NOMO-1 treated with dmso at 0.1 percent for 144 hours (cell line): ENCODE data around the gene BEST1.
"Not testable (repeated sequence)": the region's sequence is repeated elsewhere in the genome, so short reads cannot be mapped to it uniquely, and the experiment has no call there.

ENCODE experiments used
- DNase-seq: peaks from one replicate; lab custom pipeline; 2025; ENCODE audit not compliant: unreplicated experiment; lab: John Stamatoyannopoulos, UW

The BEST1 gene

GRCh38 chr11:61963282-61964057, 13.3 kb downstream of the BEST1 start:
- peak; percentile 70 for DNase-seq

DNA sequence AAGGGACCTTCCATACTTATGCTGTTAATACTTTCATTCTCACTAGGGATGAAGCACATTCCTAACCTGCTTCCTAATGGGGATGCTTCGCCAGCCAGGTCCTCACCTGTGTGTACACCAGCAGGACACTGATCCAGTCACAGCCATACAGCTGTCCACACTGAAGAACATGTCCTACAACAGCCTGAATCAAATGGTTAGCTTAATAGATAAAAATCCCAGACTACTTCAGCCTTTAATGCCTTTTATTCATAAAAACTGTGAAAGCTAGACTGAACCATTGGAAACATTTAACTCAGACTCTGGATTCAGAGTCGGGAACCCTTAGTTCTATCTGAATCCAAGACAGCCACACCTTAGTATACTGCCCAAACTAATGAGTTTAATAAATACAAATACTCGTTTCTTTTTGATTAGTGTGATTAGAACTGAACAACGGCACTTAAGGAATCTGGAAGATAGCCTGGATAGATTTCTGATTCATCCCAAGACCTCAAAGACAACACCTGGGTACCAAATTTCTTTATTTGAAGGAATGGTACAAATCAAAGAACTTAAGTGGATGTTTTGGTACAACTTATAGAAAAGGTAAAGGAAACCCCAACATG, 14.0 kb downstream of the BEST1 start:
- DNase-seq, result no peak

- not testable (repeated sequence) for DNase-seq
Observed at GRCh38 chr11:61964666-61965271, 14.6 kb downstream of the BEST1 start.

- DNase-seq, result no peak
Observed at GRCh38 chr11:61966734-61967115, 16.6 kb downstream of the BEST1 start.

DNA sequence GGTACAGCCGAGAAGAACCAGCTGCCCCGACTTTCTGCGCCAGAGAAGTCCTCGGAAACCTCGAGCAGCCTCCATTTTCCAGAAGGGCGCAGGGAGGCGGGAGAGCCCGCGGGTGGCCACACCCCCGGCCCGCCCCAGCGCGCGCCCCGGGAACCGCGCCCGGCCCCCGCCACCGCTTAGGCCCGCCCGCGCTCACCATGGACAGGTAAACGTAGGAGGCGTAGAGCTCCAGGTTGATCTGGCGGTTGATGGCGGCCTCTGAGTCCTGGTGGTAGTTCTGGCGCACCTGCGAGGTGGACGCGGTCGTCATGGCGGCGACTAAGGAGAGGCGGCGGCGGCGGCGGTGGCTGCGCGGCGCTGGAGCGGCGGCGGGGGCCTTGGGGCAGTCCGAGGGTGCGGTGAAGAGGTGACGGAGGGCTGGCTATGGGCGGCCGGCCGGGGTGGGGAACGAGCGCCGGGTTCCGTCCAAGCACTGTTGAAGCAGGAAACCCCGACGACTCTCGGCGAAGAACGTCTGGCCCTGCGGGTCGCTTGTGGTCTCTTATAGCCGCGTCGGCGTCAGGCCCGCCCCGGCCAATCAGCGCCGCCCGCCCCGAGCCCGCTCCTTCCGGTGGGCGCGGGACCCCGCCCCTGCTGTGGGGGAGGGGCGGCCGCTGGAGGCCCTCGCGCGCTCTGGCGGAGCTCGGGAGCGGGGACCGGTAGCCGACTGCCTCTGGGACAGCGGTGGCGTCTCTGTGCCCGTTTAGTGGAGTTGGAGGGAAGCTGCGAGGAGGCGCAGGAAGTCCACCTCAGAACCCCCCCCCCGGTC, 17.2 kb downstream of the BEST1 start, which contains the start of gene FTH1:
Gene FTH1 (minus strand): TSS at position 519 of the 808 bp plus-strand sequence. CDS start 209 bp downstream, at position 310.
- DNase-seq, result peak; percentile 85

DNA sequence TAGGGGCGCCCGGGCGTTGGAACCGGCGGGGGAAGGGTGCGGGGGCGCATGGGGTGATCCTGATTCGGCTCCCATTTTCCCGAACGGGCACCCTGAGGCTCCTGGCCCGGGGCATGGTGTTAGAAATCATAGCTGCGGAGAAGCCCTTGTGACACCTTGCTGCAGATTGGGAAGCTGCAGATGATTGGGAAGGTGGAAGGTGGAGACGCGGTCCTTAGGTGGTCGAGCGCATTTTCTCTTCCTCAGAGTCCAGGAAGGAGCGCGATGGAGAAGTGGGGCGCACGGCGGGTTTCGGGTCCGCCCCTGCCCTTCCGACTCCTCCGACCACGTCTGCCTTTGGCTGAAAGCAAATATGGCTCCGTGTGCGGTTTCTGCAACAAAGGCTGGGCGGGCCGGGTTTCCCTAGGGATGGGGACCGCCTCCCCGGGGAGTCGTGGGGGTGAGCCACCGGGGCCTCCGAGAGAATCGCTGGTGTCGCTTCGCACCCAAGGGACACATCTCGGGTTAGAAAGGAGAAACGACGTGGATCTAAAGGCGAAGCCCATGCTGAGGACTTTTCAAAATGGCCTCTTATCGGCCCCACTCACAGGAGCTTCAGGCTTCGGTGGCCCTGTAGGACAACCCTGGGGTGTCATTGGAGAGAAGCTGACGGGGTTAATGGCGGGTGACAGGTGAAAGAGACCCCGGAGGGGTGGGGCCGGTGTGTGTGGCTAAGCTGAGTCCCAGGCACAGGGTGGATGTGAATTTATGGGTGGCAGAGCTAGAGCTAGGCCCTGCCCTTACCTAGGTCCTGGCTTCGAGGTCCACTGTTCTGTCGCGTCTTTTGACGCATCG, 18.0 kb downstream of the BEST1 start:
- DNase-seq, result peak; percentile 25

- no peak for DNase-seq
Observed at GRCh38 chr11:61968758-61969390, 18.7 kb downstream of the BEST1 start.

GRCh38 chr11:61969391-61969758, 19.2 kb downstream of the BEST1 start:
- DNase-seq, result no peak

- DNase-seq, result peak; percentile 70
Observed at GRCh38 chr11:61969838-61970662, 19.9 kb downstream of the BEST1 start.

GRCh38 chr11:61971248-61972111, 21.3 kb downstream of the BEST1 start:
- peak; percentile 75 for DNase-seq

GRCh38 chr11:61972112-61972671, 22.0 kb downstream of the BEST1 start:
- DNase-seq, result no peak

DNA sequence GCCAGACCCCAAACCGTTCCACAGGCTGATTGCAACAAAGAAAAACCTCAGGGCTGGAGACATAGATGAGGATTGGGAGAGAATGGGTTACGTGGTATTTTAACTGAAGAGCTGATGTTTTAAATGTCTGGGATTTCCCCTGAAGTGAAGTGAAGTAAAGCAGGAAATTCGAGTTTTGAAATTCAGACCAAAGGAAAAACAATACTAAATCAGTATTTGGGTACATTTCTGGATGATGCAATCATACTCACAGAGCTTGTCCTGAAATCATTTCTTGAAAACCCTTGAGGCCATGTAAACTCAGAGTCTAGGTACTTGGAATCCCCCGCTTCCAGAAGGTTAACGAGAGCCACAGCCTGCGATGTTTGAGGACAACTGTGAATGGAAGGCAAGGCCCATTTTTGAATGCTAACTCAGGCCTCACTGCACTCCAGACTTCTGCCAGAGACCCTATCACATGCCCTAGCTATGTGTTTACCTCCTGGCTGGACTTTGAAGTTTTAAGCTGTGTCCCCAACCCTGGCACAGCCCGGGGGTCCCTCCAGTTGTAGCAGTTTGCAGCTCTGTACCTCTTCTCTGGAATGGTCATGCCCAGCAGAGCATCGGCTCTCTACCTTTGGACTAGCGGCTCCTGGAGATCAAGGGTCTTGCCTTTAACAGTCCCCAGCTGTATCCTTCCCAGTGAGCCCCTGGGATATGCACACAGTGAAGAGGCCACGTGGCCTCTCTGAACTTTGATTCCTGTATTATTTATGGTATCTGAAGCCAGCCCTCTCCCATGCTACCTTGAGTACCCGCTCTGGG, 22.7 kb downstream of the BEST1 start:
- DNase-seq, result no peak

DNA sequence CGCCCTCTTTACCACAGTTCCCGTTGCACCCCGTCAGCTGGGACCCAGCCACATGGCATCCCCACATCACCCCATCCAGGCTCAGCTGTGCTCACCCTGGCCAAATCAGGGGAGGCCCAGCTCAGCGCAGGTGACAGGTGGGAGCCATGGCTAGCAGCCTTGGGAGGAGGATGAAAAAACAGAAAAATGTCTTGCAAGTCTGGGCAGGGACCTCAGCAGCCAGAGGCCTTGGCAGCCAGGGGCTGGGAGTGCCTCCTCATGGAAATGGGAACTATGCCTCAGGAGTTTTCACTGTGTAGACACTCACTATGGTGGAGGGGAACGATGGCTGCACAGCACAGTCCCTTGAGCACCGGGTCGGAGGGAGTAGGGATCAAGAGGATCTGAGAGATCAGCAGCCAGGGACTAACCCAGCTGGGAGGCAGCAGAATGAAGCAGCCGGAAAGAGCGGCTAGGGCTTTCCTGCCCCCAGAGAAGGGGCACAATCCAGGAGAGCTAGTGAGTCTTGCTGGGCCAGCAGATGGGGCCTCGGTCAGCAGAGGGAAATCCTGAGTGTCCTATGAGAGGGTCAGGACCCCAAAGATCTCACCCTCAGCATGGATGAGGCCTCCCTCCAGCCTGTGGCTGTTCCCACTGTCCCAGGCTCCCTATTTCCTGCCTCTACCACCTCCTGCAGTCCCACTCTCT, 23.5 kb downstream of the BEST1 start:
- DNase-seq, result no peak

DNA sequence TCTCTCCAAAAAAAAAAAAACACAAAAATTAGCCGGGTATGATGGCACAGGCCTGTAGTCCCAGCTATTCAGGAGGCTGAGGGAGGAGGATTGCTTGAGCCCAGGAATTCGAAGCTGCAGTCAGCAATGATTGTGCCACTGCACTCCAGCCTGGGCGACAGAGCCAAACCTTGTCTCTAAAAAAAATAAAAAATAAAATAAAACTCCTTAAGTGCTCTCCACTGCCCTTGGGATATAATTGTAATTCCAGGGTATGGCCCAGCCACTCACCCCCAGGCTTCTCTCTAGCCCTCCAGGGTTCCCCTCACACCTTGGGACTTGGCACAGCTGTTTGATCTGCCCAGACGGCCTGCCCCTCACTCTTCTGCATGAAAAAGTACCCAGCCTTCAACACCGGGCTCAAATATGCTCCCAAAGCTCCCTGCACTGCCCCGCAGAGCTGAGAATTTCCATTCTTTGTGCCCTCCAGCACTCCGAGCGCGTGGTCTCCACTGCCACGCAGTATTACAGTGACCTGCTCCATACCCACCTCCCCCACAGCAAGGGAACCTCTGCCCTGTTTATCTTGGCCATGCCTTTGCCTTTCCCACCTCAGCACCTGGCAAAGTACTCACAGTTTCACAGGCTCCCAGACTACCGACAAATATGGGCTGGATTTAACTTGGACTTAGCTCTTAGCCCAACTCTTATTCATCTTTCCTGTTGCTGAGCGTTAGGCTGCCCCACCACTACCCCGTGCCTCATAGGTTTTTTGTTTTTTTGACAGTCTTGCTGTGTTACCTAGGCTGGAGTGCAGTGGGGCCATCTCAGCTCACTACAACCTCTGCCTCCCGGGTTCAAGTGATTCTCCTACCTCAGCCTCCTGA, 24.8 kb downstream of the BEST1 start:
- no peak for DNase-seq

- no peak for DNase-seq
Observed at GRCh38 chr11:61975638-61976419, 25.7 kb downstream of the BEST1 start.
